HCT116 (cell line): Measurements from ENCODE around the gene FGFR3. TPM values are rescaled to one million over a fixed set of nuclear protein-coding genes. Genes with fewer than 3 reads are reported as not detected.

Experiments
- ATAC-seq: fragments of 200-7000 bp; cut with Tn5 transposase; 2 replicates; pipeline ENCODE4 v1.9.1; 2020; ENCODE audit warnings: mild to moderate bottlenecking, moderate library complexity
- BruUV-seq: library from RNA; stranded (reverse); fragments of 400-500 nt; replicated peaks from 2 replicates; lab custom pipeline; 2021; lab: Mats Ljungman, UMichigan
- CTCF ChIA-PET: fragments of 300-600 bp; sonication (Branson Sonifier 250); formaldehyde crosslinking; loops from one replicate; lab custom pipeline; 2021; ENCODE audit warnings: antibody characterized with exemption; lab: Charles Lee
- POLR2A ChIA-PET: fragments of 300-600, 350-600 bp; sonication (Branson Sonifier 250); formaldehyde crosslinking; loops from one replicate; lab custom pipeline; 2021; ENCODE audit warnings: antibody characterized with exemption; lab: Charles Lee
- RAD21 ChIA-PET, 2 experiments: fragments of 300-600 bp; sonication (Branson Sonifier 250); formaldehyde crosslinking; loops; one replicate each; lab custom pipeline; 2023; ENCODE audit warnings: low total read pairs in 2 of 2; ENCODE audit not compliant: uncharacterized antibody in 2 of 2, unreplicated experiment in 2 of 2, low non-redundant PET in 1 of 2; lab: Charles Lee
- DNase-seq: peaks from one replicate; pipeline ENCODE4 v3.0.0-alpha.2; 2010; ENCODE audit warnings: low read depth, low spot score
- H2AFZ ChIP-seq: fragments of 200-600 bp; shearing (Covaris generic), sonication (generic); 2 replicates; pipeline ENCODE4 v1.6.1; 2017; ENCODE audit warnings: low read depth, mixed run types, mixed read lengths, antibody characterized with exemption, low read length; ENCODE audit not compliant: poor library complexity, severe bottlenecking
- H3K27ac ChIP-seq: 2 replicates; pipeline ENCODE4 v1.5.1; 2012; ENCODE audit warnings: low read depth, low read length
- H3K27me3 ChIP-seq: fragments of 200-600 bp; sonication (generic); 2 replicates; pipeline ENCODE4 v1.6.1; 2016; ENCODE audit warnings: mixed run types, low read length, mixed read lengths; ENCODE audit not compliant: insufficient read depth
- H3K36me3 ChIP-seq, 2 experiments: fragments of 200-500 bp in 1 of 2; fragments of 200-600 bp in 1 of 2; sonication (Bioruptor generic) in 1 of 2; sonication (generic) in 1 of 2; 2 replicates each; pipeline versions ENCODE4 v1.5.1 to v1.6.1; 2014 to 2016; ENCODE audit warnings: low read length in 2 of 2, inconsistent platforms in 1 of 2, mixed read lengths in 1 of 2, mixed run types in 1 of 2; ENCODE audit not compliant: insufficient read depth in 2 of 2, control insufficient read depth in 1 of 2
- H3K4me1 ChIP-seq, 2 experiments: fragments of 200-600 bp in 1 of 2; sonication (generic) in 1 of 2; 2 replicates each; pipeline versions ENCODE4 v1.5.1 to v1.6.1; 2012 to 2017; ENCODE audit warnings: low read length in 2 of 2, inconsistent platforms in 1 of 2, mild to moderate bottlenecking in 1 of 2, mixed read lengths in 1 of 2, mixed run types in 1 of 2, moderate library complexity in 1 of 2; ENCODE audit not compliant: insufficient read depth in 2 of 2, control insufficient read depth in 1 of 2
- H3K4me2 ChIP-seq: fragments of 200-600 bp; sonication (generic); 2 replicates; pipeline ENCODE4 v1.6.1; 2017; ENCODE audit warnings: mixed run types, low read length, mixed read lengths
- H3K4me3 ChIP-seq, 2 experiments: fragments of 200-600 bp in 1 of 2; sonication (generic) in 1 of 2; replicated peaks in 1 of 2; 2 replicates each; pipeline ENCODE4 v1.5.1; 2011 to 2016; ENCODE audit warnings: low read length in 2 of 2, control low read depth in 1 of 2, low read depth in 1 of 2, mild to moderate bottlenecking in 1 of 2, mixed read lengths in 1 of 2, mixed run types in 1 of 2
- H3K79me2 ChIP-seq: fragments of 200-600 bp; sonication (generic); 2 replicates; pipeline ENCODE4 v1.6.1; 2017; ENCODE audit warnings: mild to moderate bottlenecking, mixed run types, low read length, moderate library complexity, mixed read lengths; ENCODE audit not compliant: insufficient read depth
- H3K9ac ChIP-seq: fragments of 200-600 bp; sonication (generic); 2 replicates; pipeline ENCODE4 v1.6.1; 2016; ENCODE audit warnings: low read length, mixed read lengths
- H3K9me2 ChIP-seq: fragments of 200-600 bp; sonication (generic), shearing (Covaris generic); 2 replicates; pipeline ENCODE4 v1.6.1; 2017; ENCODE audit warnings: mixed run types, mild to moderate bottlenecking, moderate library complexity; ENCODE audit not compliant: insufficient read depth
- H3K9me3 ChIP-seq, 2 experiments: fragments of 200-500 bp in 1 of 2; fragments of 200-600 bp in 1 of 2; sonication (Bioruptor generic) in 1 of 2; sonication (generic) in 1 of 2; 2 replicates each; pipeline ENCODE4 v1.6.1; 2014 to 2017; ENCODE audit warnings: low read length in 2 of 2, mixed read lengths in 2 of 2, inconsistent platforms in 1 of 2, low read depth in 1 of 2, mild to moderate bottlenecking in 1 of 2, mixed run types in 1 of 2, moderate library complexity in 1 of 2; ENCODE audit not compliant: control insufficient read depth in 1 of 2, insufficient read depth in 1 of 2
- H4K20me1 ChIP-seq: fragments of 200-600 bp; sonication (generic), shearing (Covaris generic); 2 replicates; pipeline ENCODE4 v1.6.1; 2017; ENCODE audit warnings: mixed run types, mild to moderate bottlenecking, moderate library complexity; ENCODE audit not compliant: insufficient read depth
- CTCF ChIP-seq, 3 experiments: fragments of 200-600 bp in 1 of 3; sonication (generic) in 1 of 3; IDR thresholded peaks in 2 of 3; conservative IDR thresholded peaks in 1 of 3; 2 replicates each; pipeline ENCODE4 v1.5.1; 2012 to 2017; ENCODE audit warnings: low read depth in 2 of 3, low read length in 2 of 3, antibody characterized with exemption in 1 of 3, borderline replicate concordance in 1 of 3, control low read depth in 1 of 3, mild to moderate bottlenecking in 1 of 3, mixed read lengths in 1 of 3, mixed run types in 1 of 3, moderate library complexity in 1 of 3; ENCODE audit not compliant: insufficient read depth in 1 of 3
- EZH2 ChIP-seq: fragments of 200-600 bp; sonication (generic); IDR thresholded peaks from 2 replicates; pipeline ENCODE4 v1.6.1; 2017; ENCODE audit warnings: antibody characterized with exemption, mixed run types
- MAX ChIP-seq: IDR thresholded peaks from 2 replicates; pipeline ENCODE4 v1.6.1; 2012
- SIN3A ChIP-seq: IDR thresholded peaks from 2 replicates; pipeline ENCODE4 v1.6.1; 2012; ENCODE audit warnings: low read depth
- SRF ChIP-seq: IDR thresholded peaks from 2 replicates; pipeline ENCODE4 v1.6.1; 2012; ENCODE audit warnings: low read depth
- ZBTB33 ChIP-seq: IDR thresholded peaks from 2 replicates; pipeline ENCODE4 v1.6.1; 2011; ENCODE audit warnings: mild to moderate bottlenecking, low read length, moderate library complexity; ENCODE audit not compliant: insufficient replicate concordance; ENCODE audit errors: extremely low read depth
- intact Hi-C: fragments of 100-400 bp; cut with micrococcal nuclease; formaldehyde crosslinking; loops from 2 replicates; pipeline ENCODE4 v1.10.0; 2022
- total RNA-seq: library from RNA; stranded (reverse); gene quantifications from one replicate; pipeline ENCODE4 v1.2.1, GENCODE V29; 2021; ENCODE audit not compliant: unreplicated experiment

The FGFR3 gene
- total RNA-seq, 1 experiment from 2014 or later, result 31.7 TPM

- CTCF ChIA-PET, result no interaction called here
- H3K4me3 ChIP-seq, result no peak overlapping the region
- H2AFZ ChIP-seq, result no peak overlapping the region
- TF ChIP-seq MAX (no peak), SIN3A (no peak), EZH2 (no peak), ZBTB33 (no peak), SRF (no peak), CTCF (IDR thresholded peaks at IDR 0.05 in 2 of 3, conservative IDR thresholded peaks at IDR 0.05 in 1 of 3; ENCODE audit: borderline replicate concordance in 1 of 3, insufficient read depth in 1 of 3, low read depth in 2 of 3, low read length in 2 of 3) (no peak)
- H3K9me3 ChIP-seq, result no peaks in the 10 kb centered on the region
- peaks cover 11 to 21% of the 10 kb centered on the region in 2 experiments; a peak in 3 of 4 replicates for H3K4me1 ChIP-seq
- no peak overlapping the region for H3K4me2 ChIP-seq
- intact Hi-C loops, result no loop called here
- DNase-seq (no peak), ATAC-seq (no peak)
- H3K79me2 ChIP-seq, result no peaks in the 10 kb centered on the region
- no peaks in the 10 kb centered on the region for H3K9me2 ChIP-seq
- no TSS peak for BruUV-seq
- POLR2A ChIA-PET, result no interaction called here
- no peaks in the 10 kb centered on the region for H3K36me3 ChIP-seq
- RAD21 ChIA-PET, result no interaction called here
- H3K27me3 ChIP-seq, result no peaks in the 10 kb centered on the region
- no peak overlapping the region for H3K9ac ChIP-seq
- H4K20me1 ChIP-seq, result no peaks in the 10 kb centered on the region
- H3K27ac ChIP-seq, result no peak overlapping the region; the same call in 1 of the 2 replicates
These were observed 13.3 kb upstream of the FGFR3 start for GRCh38 chr4:1779588-1780382.
